HFFc6 (cell line): ENCODE measurements around the gene NR4A1. TPM values are rescaled to one million over a fixed set of nuclear protein-coding genes. Genes with fewer than 3 reads are reported as not detected.

Experiments used
- DNase-seq: peaks from one replicate; pipeline ENCODE4 v3.0.0-alpha.2; 2018
- H3K27ac Mint-ChIP-seq: 2 replicates; pipeline ENCODE4 v1.8.0; 2020; ENCODE audit warnings: mild to moderate bottlenecking, mixed read lengths
- H3K27me3 Mint-ChIP-seq: 2 replicates; pipeline ENCODE4 v1.8.0; 2021; ENCODE audit warnings: mild to moderate bottlenecking, moderate library complexity, mixed read lengths; ENCODE audit not compliant: insufficient read depth
- H3K36me3 Mint-ChIP-seq: 2 replicates; pipeline ENCODE4 v1.8.0; 2021; ENCODE audit warnings: low read depth, mixed read lengths
- H3K4me1 Mint-ChIP-seq: 2 replicates; pipeline ENCODE4 v1.8.0; 2020; ENCODE audit warnings: low read depth, mixed read lengths
- H3K4me3 Mint-ChIP-seq: 2 replicates; pipeline ENCODE4 v1.8.0; 2020; ENCODE audit warnings: mild to moderate bottlenecking, moderate library complexity, mixed read lengths
- H3K9me3 Mint-ChIP-seq: 2 replicates; pipeline ENCODE4 v1.8.0; 2020; ENCODE audit warnings: mild to moderate bottlenecking, mixed read lengths
- total RNA-seq, 6 experiments: library from RNA; stranded (reverse); fragmentation: NEBNext Ultra II Directional; extraction: Animal tissue kit (Norgen Biotek cat#: 25700); gene quantifications; 2 replicates in 1 of 6; 3 replicates in 5 of 6; pipeline ENCODE4 v1.2.3, GENCODE V29; 2021
- TF ChIP-seq, protein P1 (sequence below): fragments of 200-600 bp; sonication (generic); IDR thresholded peaks from 2 replicates; pipeline ENCODE4 v1.5.0; 2021; ENCODE audit warnings: antibody characterized with exemption, mild to moderate bottlenecking

Gene NR4A1
- total RNA-seq, 6 experiments from 2014 or later, result 10.3 to 46.6 (median 43.6) TPM

- peak overlapping the region; percentile 54; the same call in 1 of the 2 replicates for H3K27ac Mint-ChIP-seq
- H3K4me3 Mint-ChIP-seq, result peak overlapping the region; percentile 20; the same call in 1 of the 2 replicates
- H3K27me3 Mint-ChIP-seq, result peaks cover 3% of the 10 kb centered on the region
- no peaks in the 10 kb centered on the region for H3K9me3 Mint-ChIP-seq
- TF ChIP-seq, protein P1, sequence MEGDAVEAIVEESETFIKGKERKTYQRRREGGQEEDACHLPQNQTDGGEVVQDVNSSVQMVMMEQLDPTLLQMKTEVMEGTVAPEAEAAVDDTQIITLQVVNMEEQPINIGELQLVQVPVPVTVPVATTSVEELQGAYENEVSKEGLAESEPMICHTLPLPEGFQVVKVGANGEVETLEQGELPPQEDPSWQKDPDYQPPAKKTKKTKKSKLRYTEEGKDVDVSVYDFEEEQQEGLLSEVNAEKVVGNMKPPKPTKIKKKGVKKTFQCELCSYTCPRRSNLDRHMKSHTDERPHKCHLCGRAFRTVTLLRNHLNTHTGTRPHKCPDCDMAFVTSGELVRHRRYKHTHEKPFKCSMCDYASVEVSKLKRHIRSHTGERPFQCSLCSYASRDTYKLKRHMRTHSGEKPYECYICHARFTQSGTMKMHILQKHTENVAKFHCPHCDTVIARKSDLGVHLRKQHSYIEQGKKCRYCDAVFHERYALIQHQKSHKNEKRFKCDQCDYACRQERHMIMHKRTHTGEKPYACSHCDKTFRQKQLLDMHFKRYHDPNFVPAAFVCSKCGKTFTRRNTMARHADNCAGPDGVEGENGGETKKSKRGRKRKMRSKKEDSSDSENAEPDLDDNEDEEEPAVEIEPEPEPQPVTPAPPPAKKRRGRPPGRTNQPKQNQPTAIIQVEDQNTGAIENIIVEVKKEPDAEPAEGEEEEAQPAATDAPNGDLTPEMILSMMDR, result no peak
- H3K4me1 Mint-ChIP-seq, result peaks cover 68% of the 10 kb centered on the region
- H3K36me3 Mint-ChIP-seq, result peaks cover 49% of the 10 kb centered on the region
- peak; percentile 60 for DNase-seq
Measured at GRCh38 chr12:52074971-52075724, 23.9 kb downstream of the NR4A1 start.

- TF ChIP-seq, protein P1, result no peak
- Mint-ChIP-seq H3K4me3 (no peak overlapping the region), H3K4me1 (peaks cover 61% of the 10 kb centered on the region), H3K27ac (no peak overlapping the region), H3K9me3 (no peaks in the 10 kb centered on the region), H3K27me3 (peaks cover 3% of the 10 kb centered on the region), H3K36me3 (peaks cover 35% of the 10 kb centered on the region)
- no peak for DNase-seq
Measured at GRCh38 chr12:52076811-52077210, 25.6 kb downstream of the NR4A1 start.

DNA sequence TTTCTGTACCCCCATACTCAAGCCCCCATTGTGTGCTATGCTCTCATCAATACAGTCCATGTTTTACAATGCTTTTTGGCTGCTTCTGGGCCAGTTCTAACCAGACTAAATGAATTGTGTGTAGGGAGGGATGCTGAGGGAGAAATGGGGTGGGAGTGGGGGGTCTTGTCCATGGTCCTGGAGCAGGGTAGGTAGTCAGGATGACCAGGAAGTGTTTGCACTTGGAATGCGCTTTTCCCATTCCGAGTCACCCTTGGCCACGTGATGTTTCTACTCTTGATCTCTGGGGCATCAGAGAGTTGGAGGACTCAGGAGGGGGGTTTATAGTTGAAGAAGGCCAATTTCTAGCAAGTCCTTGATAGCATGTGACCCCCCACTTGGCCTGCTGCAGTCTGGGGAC is 27.0 kb downstream of the NR4A1 start:
- no peak for DNase-seq
- no peak overlapping the region for H3K27ac Mint-ChIP-seq
- TF ChIP-seq, protein P1, result no peak
- no peak overlapping the region for H3K4me3 Mint-ChIP-seq
- H3K4me1 Mint-ChIP-seq, result peaks cover 61% of the 10 kb centered on the region
- no peaks in the 10 kb centered on the region for H3K9me3 Mint-ChIP-seq
- peaks cover 3% of the 10 kb centered on the region for H3K27me3 Mint-ChIP-seq
- peaks cover 24% of the 10 kb centered on the region for H3K36me3 Mint-ChIP-seq

DNA sequence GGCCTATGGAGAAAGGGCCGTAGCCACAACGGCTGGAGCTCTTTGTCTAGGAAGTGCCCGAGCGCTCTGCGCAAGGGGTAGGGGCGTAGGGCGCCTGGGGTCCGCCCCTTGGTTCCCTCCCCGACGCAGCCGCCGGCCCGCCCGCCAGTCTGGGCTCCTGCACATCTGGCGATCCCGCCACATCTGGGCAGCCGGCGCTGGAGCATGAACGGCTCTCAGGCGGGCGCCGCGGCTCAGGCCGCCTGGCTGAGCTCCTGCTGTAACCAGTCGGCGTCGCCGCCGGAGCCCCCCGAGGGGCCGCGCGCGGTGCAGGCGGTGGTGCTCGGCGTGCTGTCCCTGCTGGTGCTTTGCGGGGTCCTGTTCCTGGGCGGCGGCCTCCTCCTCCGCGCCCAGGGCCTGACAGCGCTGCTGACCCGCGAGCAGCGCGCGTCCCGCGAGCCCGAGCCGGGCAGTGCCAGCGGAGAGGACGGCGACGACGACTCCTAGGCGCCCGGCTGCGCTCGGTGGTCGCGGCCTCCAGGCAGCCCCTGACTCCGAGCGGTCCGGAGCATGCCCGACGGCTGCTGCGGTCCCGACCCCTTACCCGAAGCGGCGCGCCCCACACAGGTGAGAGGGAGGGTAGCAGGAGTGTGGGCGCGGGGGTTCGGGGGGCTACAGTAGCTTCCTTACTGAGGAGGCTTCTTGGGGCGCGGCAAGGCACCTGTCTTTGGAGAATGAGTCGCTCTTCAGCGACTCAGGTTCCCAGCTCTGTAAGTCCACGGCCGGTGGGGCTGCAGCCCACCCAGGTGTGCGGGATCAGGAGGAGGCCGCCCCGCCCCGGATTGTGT is 28.5 kb downstream of the NR4A1 start, which contains the start of gene SMIM41:
TSS of gene SMIM41 (plus strand) at position 129 of the 827 bp plus-strand sequence. CDS start at position 205, 76 bp downstream.
- Mint-ChIP-seq H3K9me3 (no peaks in the 10 kb centered on the region), H3K4me1 (peaks cover 51% of the 10 kb centered on the region), H3K27ac (no peak within 1 kb of the TSS; the same call in 1 of the 2 replicates), H3K4me3 (no peak within 1 kb of the TSS), H3K36me3 (peaks cover 12% of the 10 kb centered on the region), H3K27me3 (peaks cover 4% of the 10 kb centered on the region)
- DNase-seq, result no peak
- TF ChIP-seq, protein P1, result no peak

DNA sequence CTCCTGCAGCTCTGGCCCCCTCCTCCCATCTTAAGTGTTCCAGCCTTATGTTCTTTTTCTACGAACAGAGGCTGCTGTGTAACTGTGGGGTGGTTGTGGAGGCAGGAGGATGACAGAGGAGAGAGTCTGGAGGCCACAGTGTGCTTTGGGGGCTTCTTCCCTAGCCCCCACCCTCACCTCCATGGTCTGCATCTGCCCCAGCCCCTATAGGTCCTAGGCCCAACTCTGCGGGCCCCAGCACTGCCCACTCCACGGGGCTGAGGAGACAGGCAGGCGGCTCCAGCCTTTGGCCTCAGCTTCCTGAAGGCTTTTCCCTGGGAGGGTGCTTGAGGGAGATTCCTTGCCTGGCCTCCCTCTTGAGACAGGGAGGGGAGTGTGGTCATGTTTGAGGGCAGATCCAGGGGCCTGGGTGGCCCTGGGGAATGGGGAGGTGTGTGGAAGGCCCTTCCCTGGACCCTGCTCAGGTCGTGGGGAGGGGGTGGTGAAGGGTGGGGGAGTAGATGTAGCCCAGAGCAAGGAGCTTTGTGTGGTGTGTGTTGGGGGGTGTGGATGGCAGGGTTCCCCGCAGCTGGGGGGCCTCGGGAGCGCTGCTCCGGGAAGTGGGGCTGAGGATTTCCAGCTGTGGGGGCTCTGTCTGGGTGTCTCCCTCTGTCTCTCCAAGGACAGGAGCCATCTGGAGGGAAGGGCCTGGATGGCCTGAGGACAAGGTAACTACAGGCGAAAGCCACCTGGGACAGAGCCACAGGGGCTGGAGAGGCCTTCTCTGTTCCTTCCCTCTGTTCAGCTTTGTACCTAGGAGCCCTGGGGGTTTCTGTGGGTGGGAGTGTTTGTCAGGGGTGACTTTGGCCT is 29.4 kb downstream of the NR4A1 start:
- H3K4me3 Mint-ChIP-seq, result no peak overlapping the region
- peaks cover 42% of the 10 kb centered on the region for H3K4me1 Mint-ChIP-seq
- TF ChIP-seq, protein P1, result no peak
- H3K9me3 Mint-ChIP-seq, result no peaks in the 10 kb centered on the region
- peaks cover 4% of the 10 kb centered on the region for H3K27me3 Mint-ChIP-seq
- peaks cover 8% of the 10 kb centered on the region for H3K36me3 Mint-ChIP-seq
- no peak overlapping the region; the same call in 1 of the 2 replicates for H3K27ac Mint-ChIP-seq
- no peak for DNase-seq
